ENCODE data around the gene ASCC3. TPM values are rescaled to one million over a fixed set of nuclear protein-coding genes. Genes with fewer than 3 reads are reported as not detected.
A peak's percentile ranks its signal among the peaks of the same experiment; 100 is the strongest.

The ASCC3 gene
- total and polyA plus RNA-seq, 3 donors from 2014 or later: 16.1 to 29.3 (median 29.0) TPM

DNA sequence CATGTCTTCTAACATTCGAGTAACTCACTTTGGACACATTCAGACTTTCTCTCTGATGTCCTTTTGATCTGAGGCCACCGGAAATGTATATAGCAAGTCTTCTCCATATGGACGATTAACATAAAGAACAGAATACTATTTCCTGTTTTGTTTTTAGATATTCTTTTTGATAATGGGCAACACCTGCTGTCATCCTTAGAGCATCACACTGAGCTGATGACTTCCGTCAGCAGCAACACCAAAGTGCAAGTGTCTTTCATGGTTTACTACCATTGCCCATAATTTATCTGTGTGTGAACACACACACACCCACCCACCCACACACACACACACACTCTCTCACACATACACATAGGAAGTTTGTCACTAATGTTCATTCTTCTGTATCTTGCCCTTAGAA is 303.7 kb downstream of the ASCC3 start:
- intact Hi-C loops (cut with DNase I; ENCODE audit: low total_unique reads): no loop called here
- H3K4me3 ChIP-seq: no peak overlapping the region
- WGBS, 2 donors: 85 to 88% methylated on average over 4 of the region's 4 CpGs
- no peak for DNase-seq
- TF ChIP-seq POLR2A (IDR thresholded peaks at IDR 0.05) (no peak), CTCF (IDR thresholded peaks at IDR 0.05) (no peak)
- no peaks in the 10 kb centered on the region for H3K4me1 ChIP-seq
- H3K27ac ChIP-seq: no peak overlapping the region
- H3K36me3 ChIP-seq (ENCODE audit: low read depth, missing control alignments): no peaks in the 10 kb centered on the region
- H3K27me3 ChIP-seq: no peaks in the 10 kb centered on the region
- H3K9me3 ChIP-seq: no peaks in the 10 kb centered on the region

DNA sequence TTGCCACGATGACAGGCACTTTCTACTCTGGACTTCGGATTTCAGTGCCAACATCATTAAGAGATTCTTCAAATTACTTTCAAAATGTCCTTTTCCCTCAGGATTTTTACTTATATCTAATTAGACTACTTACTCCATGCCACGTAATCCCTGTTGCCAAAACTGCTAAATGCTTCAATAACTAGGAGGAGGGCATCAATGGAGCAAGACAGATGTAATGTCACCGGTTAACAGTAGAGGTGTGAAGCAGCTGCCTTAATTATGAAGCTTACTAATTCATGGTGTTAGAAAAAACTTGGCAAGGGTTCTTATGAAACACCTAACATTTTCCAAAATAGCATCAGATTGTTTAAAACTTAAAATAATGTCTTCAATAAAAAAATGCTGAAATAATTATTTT is 305.2 kb downstream of the ASCC3 start:
- TF ChIP-seq POLR2A (IDR thresholded peaks at IDR 0.05) (no peak), CTCF (IDR thresholded peaks at IDR 0.05) (no peak)
- no peak for DNase-seq
- no peak overlapping the region for H3K4me3 ChIP-seq
- WGBS, 2 donors: 87 to 93% methylated on average over 4 of the region's 4 CpGs
- H3K27me3 ChIP-seq: no peaks in the 10 kb centered on the region
- intact Hi-C loops (cut with DNase I; ENCODE audit: low total_unique reads): no loop called here
- no peaks in the 10 kb centered on the region for H3K9me3 ChIP-seq
- H3K36me3 ChIP-seq (ENCODE audit: low read depth, missing control alignments): no peaks in the 10 kb centered on the region
- H3K27ac ChIP-seq: no peak overlapping the region
- H3K4me1 ChIP-seq: no peaks in the 10 kb centered on the region

GRCh38 chr6:100574836-100575235 is 306.3 kb downstream of the ASCC3 start:
- no peak for DNase-seq
- Histone ChIP-seq H3K9me3 (no peaks in the 10 kb centered on the region), H3K4me1 (no peaks in the 10 kb centered on the region), H3K4me3 (no peak overlapping the region), H3K27ac (no peak overlapping the region), H3K36me3 (ENCODE audit: low read depth, missing control alignments) (no peaks in the 10 kb centered on the region), H3K27me3 (no peaks in the 10 kb centered on the region)
- no peak for TF ChIP-seq POLR2A (IDR thresholded peaks at IDR 0.05)
- TF ChIP-seq CTCF (IDR thresholded peaks at IDR 0.05): no peak
- WGBS, 2 donors: 93 to 96% methylated on average over 2 of the region's 2 CpGs
- intact Hi-C loops (cut with DNase I; ENCODE audit: low total_unique reads): no loop called here

- no peaks in the 10 kb centered on the region for H3K4me1 ChIP-seq
- no peaks in the 10 kb centered on the region for H3K9me3 ChIP-seq
- TF ChIP-seq CTCF (IDR thresholded peaks at IDR 0.05): peak in 1 of 3 experiments; percentile 15
- no peak for TF ChIP-seq POLR2A (IDR thresholded peaks at IDR 0.05)
- H3K27ac ChIP-seq: no peak overlapping the region
- DNase-seq: no peak
- H3K4me3 ChIP-seq: no peak overlapping the region
- H3K36me3 ChIP-seq (ENCODE audit: low read depth, missing control alignments): no peaks in the 10 kb centered on the region
- intact Hi-C loops (cut with DNase I; ENCODE audit: low total_unique reads): no loop called here
- H3K27me3 ChIP-seq: no peaks in the 10 kb centered on the region
These were observed 308.0 kb downstream of the ASCC3 start for GRCh38 chr6:100573166-100573565.

- H3K4me1 ChIP-seq: no peaks in the 10 kb centered on the region
- H3K36me3 ChIP-seq (ENCODE audit: low read depth, missing control alignments): no peaks in the 10 kb centered on the region
- H3K27me3 ChIP-seq: no peaks in the 10 kb centered on the region
- no peak for DNase-seq
- no peak overlapping the region for H3K4me3 ChIP-seq
- no peaks in the 10 kb centered on the region for H3K9me3 ChIP-seq
- TF ChIP-seq CTCF (IDR thresholded peaks at IDR 0.05) (no peak), POLR2A (IDR thresholded peaks at IDR 0.05) (no peak)
- WGBS, 2 donors: 94 to 97% methylated on average over 5 of the region's 5 CpGs
- no peak overlapping the region for H3K27ac ChIP-seq
- intact Hi-C loops (cut with DNase I; ENCODE audit: low total_unique reads): no loop called here
These were observed 312.9 kb downstream of the ASCC3 start for GRCh38 chr6:100568255-100568654.

Data from testis (tissue), 3 donors.